ENCODE results near the gene KCNJ5. TPM values are rescaled to one million over a fixed set of nuclear protein-coding genes. Genes with fewer than 3 reads are reported as not detected.

Gene KCNJ5
- total RNA-seq, 1 donor from 2014 or later, result 0.52 TPM

DNA sequence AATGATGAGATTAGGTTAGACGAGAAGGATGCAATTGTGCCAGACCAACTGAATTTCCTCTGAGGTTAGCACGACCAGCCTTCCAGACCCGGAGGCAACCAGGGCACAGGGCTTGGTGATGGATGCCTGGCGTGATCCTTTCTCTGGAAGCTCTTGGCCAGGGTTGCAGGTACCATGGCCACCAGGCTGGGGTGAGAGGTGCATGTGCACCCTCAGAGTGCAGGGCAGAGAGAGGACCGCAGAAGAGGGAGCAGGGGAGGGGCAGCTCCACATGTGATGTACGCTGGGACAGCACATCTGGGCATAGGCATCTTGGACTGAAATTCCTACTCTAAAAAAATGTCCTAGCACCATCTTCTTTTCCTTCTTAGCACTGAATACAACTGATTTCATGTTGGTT, 34.9 kb upstream of the KCNJ5 start:
- Histone ChIP-seq H3K4me3 (ENCODE audit: low read length in 3 of 3) (no peak overlapping the region), H3K27ac (ENCODE audit: low read depth, low read length) (no peak overlapping the region), H3K4me1 (ENCODE audit: control insufficient read depth in 3 of 3, insufficient read depth in 3 of 3, low read length in 3 of 3) (no peaks in the 10 kb centered on the region), H3K36me3 (ENCODE audit: control insufficient read depth in 3 of 3, insufficient read depth in 3 of 3, low read length in 3 of 3) (no peaks in the 10 kb centered on the region), H3K9me3 (ENCODE audit: control insufficient read depth in 3 of 3, low read length in 3 of 3) (no peaks in the 10 kb centered on the region), H3K9ac (ENCODE audit: low read depth in 1 of 3, low read length in 3 of 3) (no peak overlapping the region), H3K27me3 (ENCODE audit: control insufficient read depth in 3 of 3, insufficient read depth in 3 of 3, low read length in 3 of 3) (peaks cover 5 to 12% (median 6%) of the 10 kb centered on the region in 3 donors)

DNA sequence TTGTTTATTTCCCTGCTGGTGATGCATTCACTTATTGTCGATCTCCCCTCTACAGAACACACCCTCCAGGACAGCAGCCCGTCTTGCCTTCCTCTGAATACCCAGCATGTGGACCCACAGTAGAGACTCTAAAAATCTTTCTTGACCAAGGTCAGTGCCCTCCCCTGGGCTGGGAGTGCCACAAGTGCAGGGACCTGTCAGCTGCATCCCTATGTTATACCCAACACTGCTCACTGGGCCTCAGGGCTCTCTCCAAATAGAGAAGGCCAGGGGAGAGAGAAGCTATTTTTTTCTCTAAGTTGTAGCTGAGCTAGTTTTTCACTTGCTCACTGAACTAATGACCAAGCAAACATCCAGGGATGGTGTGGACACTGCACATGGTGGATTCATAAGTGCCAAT, 33.8 kb upstream of the KCNJ5 start:
- Histone ChIP-seq H3K9me3 (ENCODE audit: control insufficient read depth in 3 of 3, low read length in 3 of 3) (no peaks in the 10 kb centered on the region), H3K9ac (ENCODE audit: low read depth in 1 of 3, low read length in 3 of 3) (no peak overlapping the region), H3K27ac (ENCODE audit: low read depth, low read length) (no peak overlapping the region), H3K4me3 (ENCODE audit: low read length in 3 of 3) (no peak overlapping the region), H3K36me3 (ENCODE audit: control insufficient read depth in 3 of 3, insufficient read depth in 3 of 3, low read length in 3 of 3) (no peaks in the 10 kb centered on the region), H3K4me1 (ENCODE audit: control insufficient read depth in 3 of 3, insufficient read depth in 3 of 3, low read length in 3 of 3) (no peaks in the 10 kb centered on the region), H3K27me3 (ENCODE audit: control insufficient read depth in 3 of 3, insufficient read depth in 3 of 3, low read length in 3 of 3) (peaks cover 5 to 16% (median 12%) of the 10 kb centered on the region in 3 donors)

DNA sequence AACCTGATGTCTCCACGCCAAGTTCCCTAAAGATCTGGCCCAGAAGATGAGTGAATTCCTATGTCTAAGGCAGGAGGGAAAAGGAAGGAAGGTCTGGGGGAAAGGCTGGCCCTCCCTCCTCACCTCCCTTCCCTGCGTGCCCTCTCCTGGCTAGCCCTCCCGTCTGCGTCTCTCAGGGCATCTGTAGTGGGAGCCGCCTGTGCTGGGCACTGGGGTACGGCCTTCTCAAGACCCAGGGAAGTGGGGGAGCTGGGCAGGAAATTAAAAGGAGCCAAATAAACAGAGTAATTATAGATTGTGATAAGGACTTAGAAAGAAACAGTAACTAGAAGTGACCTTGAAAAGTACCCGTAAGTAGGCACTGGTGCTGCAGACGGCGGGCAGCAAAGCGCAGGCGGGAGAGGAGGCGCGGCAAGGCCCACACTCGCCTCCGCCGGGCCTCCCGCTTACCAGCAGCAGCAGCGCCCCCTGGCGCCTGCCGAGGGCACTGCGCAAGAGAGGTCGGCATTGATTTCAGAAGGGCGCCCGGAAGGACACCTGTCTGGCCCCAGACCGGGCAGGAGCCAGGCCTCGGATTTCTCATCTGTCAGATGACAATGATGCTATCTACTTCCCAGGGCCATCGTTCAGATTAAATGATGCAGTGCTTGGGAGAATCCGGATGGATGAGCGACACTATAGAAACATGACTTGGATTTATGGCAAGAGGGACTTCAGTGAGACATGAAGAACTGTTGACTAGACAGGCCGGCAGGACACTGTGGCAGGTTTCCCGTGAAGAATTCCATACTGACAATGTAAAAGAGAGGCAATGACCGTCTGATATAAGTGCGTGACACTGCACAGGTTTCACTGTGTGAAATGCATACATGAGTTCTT, 31.4 kb upstream of the KCNJ5 start:
- peaks cover 5 to 20% (median 12%) of the 10 kb centered on the region in 3 donors for H3K27me3 ChIP-seq (ENCODE audit: control insufficient read depth in 3 of 3, insufficient read depth in 3 of 3, low read length in 3 of 3)

DNA sequence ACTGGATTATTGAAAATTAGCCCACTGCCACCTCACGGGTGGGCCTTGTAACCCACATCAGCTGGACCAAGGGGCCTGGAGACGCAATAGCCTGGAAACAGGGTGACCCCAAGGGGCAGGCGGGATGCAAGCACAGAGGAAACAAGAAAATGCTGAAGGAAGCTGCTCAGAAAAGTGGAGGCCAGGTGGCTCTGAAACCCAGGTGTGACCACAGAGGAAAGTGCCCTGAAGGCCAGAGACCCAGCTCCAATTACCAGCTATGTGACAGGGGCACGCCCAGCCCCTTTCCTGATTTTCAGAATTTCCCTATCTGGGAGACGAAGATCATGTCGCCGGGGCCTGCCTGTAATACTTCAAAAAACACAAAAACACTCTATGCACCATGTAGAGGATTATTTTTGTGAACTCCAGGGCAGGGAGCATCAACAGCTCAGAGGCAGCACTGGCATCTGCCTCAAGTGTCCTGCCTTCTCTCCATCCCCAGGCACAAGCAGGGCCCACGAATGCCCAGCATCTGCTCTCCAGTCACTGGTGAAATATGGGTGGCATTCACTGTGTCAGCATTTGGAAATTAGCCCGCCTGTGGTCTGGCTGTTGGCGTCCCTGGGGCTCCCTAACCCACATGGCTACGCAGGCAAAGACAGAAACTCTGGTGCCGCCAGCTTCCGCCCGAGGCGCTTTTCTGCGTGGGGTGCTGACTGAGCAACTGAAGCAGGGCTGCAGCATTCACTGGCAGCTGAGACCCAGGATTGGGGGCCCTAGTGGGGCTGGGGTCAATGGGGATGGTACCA, 30.4 kb upstream of the KCNJ5 start:
- Histone ChIP-seq H3K4me3 (ENCODE audit: low read length in 3 of 3) (no peak overlapping the region), H3K9me3 (ENCODE audit: control insufficient read depth in 3 of 3, low read length in 3 of 3) (no peaks in the 10 kb centered on the region), H3K27me3 (ENCODE audit: control insufficient read depth in 3 of 3, insufficient read depth in 3 of 3, low read length in 3 of 3) (peaks cover 5 to 20% (median 12%) of the 10 kb centered on the region in 3 donors), H3K4me1 (ENCODE audit: control insufficient read depth in 3 of 3, insufficient read depth in 3 of 3, low read length in 3 of 3) (no peaks in the 10 kb centered on the region), H3K36me3 (ENCODE audit: control insufficient read depth in 3 of 3, insufficient read depth in 3 of 3, low read length in 3 of 3) (no peaks in the 10 kb centered on the region), H3K9ac (ENCODE audit: low read depth in 1 of 3, low read length in 3 of 3) (no peak overlapping the region), H3K27ac (ENCODE audit: low read depth, low read length) (no peak overlapping the region)

More for the DNA sequence above, 31.4 kb upstream of the KCNJ5 start:
- no peak overlapping the region for H3K27ac ChIP-seq (ENCODE audit: low read depth, low read length)
- no peaks in the 10 kb centered on the region for H3K9me3 ChIP-seq (ENCODE audit: control insufficient read depth in 3 of 3, low read length in 3 of 3)
- no peak overlapping the region for H3K4me3 ChIP-seq (ENCODE audit: low read length in 3 of 3)
- H3K9ac ChIP-seq (ENCODE audit: low read depth in 1 of 3, low read length in 3 of 3), result no peak overlapping the region
- no peaks in the 10 kb centered on the region for H3K36me3 ChIP-seq (ENCODE audit: control insufficient read depth in 3 of 3, insufficient read depth in 3 of 3, low read length in 3 of 3)
- no peaks in the 10 kb centered on the region for H3K4me1 ChIP-seq (ENCODE audit: control insufficient read depth in 3 of 3, insufficient read depth in 3 of 3, low read length in 3 of 3)

DNA sequence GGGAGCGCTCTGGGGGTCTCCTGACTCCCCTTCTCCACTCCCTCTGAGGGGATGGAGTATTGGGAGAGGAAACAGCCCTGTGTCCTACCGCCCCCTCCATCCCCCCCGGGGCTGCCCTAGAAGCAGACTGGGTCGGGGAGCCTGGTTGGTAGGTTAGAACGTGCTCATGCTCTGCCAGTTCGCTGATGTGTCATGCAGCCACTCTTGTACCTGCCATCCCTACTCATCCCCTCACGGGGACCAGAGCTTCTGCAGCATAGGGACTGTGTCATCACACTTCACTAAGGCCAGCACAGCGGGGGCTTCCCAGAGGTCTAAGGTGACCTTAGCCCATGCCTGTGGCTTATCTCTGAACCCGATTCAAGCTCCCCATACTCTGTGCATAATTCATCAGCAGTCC, 28.8 kb upstream of the KCNJ5 start:
- H3K4me1 ChIP-seq (ENCODE audit: control insufficient read depth in 3 of 3, insufficient read depth in 3 of 3, low read length in 3 of 3), result no peaks in the 10 kb centered on the region
- peaks cover 5 to 17% (median 12%) of the 10 kb centered on the region in 3 donors for H3K27me3 ChIP-seq (ENCODE audit: control insufficient read depth in 3 of 3, insufficient read depth in 3 of 3, low read length in 3 of 3)
- no peak overlapping the region for H3K4me3 ChIP-seq (ENCODE audit: low read length in 3 of 3)
- H3K9ac ChIP-seq (ENCODE audit: low read depth in 1 of 3, low read length in 3 of 3), result no peak overlapping the region
- no peaks in the 10 kb centered on the region for H3K9me3 ChIP-seq (ENCODE audit: control insufficient read depth in 3 of 3, low read length in 3 of 3)
- no peaks in the 10 kb centered on the region for H3K36me3 ChIP-seq (ENCODE audit: control insufficient read depth in 3 of 3, insufficient read depth in 3 of 3, low read length in 3 of 3)
- H3K27ac ChIP-seq (ENCODE audit: low read depth, low read length), result no peak overlapping the region

DNA sequence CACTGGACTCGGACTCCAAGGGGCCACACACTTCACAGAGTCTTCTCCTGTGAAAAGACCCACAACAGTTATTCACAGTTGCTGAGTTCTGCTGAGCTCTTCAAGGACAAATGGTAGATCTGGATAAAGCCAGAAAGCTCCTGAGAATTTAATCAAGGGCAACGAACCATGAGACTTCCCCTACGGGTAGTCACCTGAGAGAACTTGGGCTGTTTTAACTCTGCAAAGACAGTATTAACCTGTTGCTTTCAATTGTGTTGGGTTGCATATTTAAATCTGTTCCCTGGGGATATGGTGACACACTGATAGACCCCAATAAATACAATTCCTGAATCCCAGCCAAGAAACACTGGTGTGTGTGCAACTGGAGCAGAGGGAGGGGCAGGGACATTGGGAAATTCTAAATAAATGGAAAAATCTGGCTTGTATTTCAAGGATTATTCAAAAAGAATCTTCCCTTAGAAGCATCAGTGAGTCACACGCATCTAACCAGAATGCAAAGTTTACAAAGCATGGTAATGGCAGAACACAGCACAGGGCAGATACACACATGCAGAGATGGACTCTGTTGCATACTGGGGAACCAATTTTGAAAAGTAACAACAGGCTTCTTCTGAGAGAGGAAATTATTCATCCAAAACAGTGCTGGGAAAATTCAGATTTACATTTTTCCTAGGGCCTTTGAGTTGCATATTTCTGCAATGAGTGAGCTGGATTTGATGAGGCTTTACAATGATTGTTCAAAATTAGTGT, 28.1 kb upstream of the KCNJ5 start:
- Histone ChIP-seq H3K36me3 (ENCODE audit: control insufficient read depth in 3 of 3, insufficient read depth in 3 of 3, low read length in 3 of 3) (no peaks in the 10 kb centered on the region), H3K9me3 (ENCODE audit: control insufficient read depth in 3 of 3, low read length in 3 of 3) (no peaks in the 10 kb centered on the region), H3K27ac (ENCODE audit: low read depth, low read length) (no peak overlapping the region), H3K4me3 (ENCODE audit: low read length in 3 of 3) (no peak overlapping the region), H3K9ac (ENCODE audit: low read depth in 1 of 3, low read length in 3 of 3) (no peak overlapping the region), H3K27me3 (ENCODE audit: control insufficient read depth in 3 of 3, insufficient read depth in 3 of 3, low read length in 3 of 3) (peaks cover 5 to 16% (median 12%) of the 10 kb centered on the region in 3 donors), H3K4me1 (ENCODE audit: control insufficient read depth in 3 of 3, insufficient read depth in 3 of 3, low read length in 3 of 3) (no peaks in the 10 kb centered on the region)

DNA sequence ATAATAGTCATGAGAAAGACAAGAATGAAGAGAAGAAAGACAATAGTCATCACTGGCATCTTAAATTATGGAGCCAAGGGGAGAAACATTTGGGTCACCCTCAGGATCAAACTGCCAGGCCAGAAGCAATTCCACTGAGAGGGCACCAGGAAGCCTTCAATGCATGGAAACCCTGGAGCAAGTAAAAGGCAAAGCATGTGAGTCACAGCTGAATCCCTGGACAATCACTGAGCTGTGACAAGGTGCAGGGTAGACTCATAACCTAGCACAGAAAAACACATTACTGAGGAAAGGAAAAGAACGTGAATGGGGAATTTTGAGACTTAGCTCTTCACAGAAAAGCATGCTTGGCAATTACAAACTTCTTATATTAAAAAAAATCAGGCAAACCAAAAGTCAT, 25.7 kb upstream of the KCNJ5 start:
- no peaks in the 10 kb centered on the region for H3K4me1 ChIP-seq (ENCODE audit: control insufficient read depth in 3 of 3, insufficient read depth in 3 of 3, low read length in 3 of 3)
- H3K4me3 ChIP-seq (ENCODE audit: low read length in 3 of 3), result no peak overlapping the region
- no peaks in the 10 kb centered on the region for H3K9me3 ChIP-seq (ENCODE audit: control insufficient read depth in 3 of 3, low read length in 3 of 3)
- no peaks in the 10 kb centered on the region for H3K36me3 ChIP-seq (ENCODE audit: control insufficient read depth in 3 of 3, insufficient read depth in 3 of 3, low read length in 3 of 3)
- peaks cover 5 to 9% (median 7%) of the 10 kb centered on the region in 3 donors for H3K27me3 ChIP-seq (ENCODE audit: control insufficient read depth in 3 of 3, insufficient read depth in 3 of 3, low read length in 3 of 3)
- no peak overlapping the region for H3K27ac ChIP-seq (ENCODE audit: low read depth, low read length)
- no peak overlapping the region for H3K9ac ChIP-seq (ENCODE audit: low read depth in 1 of 3, low read length in 3 of 3)

DNA sequence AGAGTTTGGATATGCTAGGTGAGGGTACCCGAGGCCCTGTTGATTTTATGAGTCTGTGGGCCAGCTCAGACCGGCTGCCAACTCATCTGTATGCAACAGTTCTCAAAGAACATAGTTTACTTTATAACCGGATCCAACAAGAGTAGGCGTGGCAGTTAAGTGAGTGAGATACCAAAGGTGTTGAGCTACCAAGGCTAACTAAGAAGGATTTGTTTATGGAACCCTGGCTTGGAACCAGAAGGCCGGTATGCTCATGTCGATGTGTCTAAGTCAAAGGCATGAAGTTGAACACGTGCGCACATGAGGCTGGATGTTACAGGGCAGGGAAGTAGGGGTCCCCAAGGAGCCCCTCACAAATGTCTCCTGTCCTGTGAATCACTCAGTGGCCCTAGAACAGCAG, 23.9 kb upstream of the KCNJ5 start, which contains the start of gene KCNJ1:
TSS of gene KCNJ1 (minus strand) at position 20 of the 400 bp plus-strand sequence. CDS start 27,053 bp downstream, outside the sequence.
- Histone ChIP-seq H3K36me3 (ENCODE audit: control insufficient read depth in 3 of 3, insufficient read depth in 3 of 3, low read length in 3 of 3) (no peaks in the 10 kb centered on the region), H3K4me3 (ENCODE audit: low read length in 3 of 3) (no peak within 1 kb of the TSS), H3K27ac (ENCODE audit: low read depth, low read length) (no peak within 1 kb of the TSS), H3K9me3 (ENCODE audit: control insufficient read depth in 3 of 3, low read length in 3 of 3) (no peaks in the 10 kb centered on the region), H3K9ac (ENCODE audit: low read depth in 1 of 3, low read length in 3 of 3) (no peak within 1 kb of the TSS), H3K4me1 (ENCODE audit: control insufficient read depth in 3 of 3, insufficient read depth in 3 of 3, low read length in 3 of 3) (no peaks in the 10 kb centered on the region), H3K27me3 (ENCODE audit: control insufficient read depth in 3 of 3, insufficient read depth in 3 of 3, low read length in 3 of 3) (peaks cover 0 to 4% (median 0%) of the 10 kb centered on the region in 3 donors)

DNA sequence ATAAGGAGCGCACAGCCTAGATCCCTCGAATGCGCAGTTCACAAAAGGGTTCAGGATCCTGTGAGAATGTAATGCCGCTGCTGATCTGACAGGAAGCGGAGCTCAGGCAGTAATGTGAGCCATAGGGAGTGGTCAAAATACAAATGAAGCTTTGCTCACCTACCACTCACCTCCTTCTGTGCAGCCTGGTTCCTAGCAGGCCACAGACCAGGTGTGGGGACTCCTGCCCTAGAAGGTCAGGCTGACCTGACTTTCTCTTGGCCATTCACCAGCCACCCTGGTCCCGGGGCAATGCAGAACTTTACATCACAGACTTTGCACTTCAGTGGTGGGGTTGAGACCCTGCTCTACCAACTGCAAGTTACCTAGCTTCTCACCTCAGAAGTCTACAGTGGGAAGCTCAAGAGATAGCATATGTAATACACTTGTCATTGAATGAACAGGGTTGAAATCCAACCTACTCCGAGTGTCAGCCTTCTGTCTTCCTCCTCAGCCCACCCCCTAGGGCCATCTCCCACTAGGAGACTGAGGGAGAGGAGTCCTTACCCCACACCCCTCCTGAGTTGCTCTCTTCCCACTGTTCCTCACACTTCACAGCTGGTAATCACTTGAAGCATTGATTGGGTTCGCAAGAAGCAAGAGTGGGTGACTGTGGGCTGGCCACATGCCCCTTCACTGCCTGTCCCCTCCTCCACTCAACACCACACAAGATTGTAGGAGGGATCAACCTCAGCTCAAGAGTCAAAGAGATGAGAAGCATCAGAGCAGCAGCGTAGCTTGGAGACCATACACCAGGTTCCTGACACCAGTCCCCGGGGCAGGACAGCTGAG, 22.1 kb upstream of the KCNJ5 start:
- Histone ChIP-seq H3K27ac (ENCODE audit: low read depth, low read length) (no peak overlapping the region), H3K4me3 (ENCODE audit: low read length in 3 of 3) (no peak overlapping the region), H3K9ac (ENCODE audit: low read depth in 1 of 3, low read length in 3 of 3) (no peak overlapping the region), H3K27me3 (ENCODE audit: control insufficient read depth in 3 of 3, insufficient read depth in 3 of 3, low read length in 3 of 3) (no peaks in the 10 kb centered on the region), H3K36me3 (ENCODE audit: control insufficient read depth in 3 of 3, insufficient read depth in 3 of 3, low read length in 3 of 3) (no peaks in the 10 kb centered on the region), H3K9me3 (ENCODE audit: control insufficient read depth in 3 of 3, low read length in 3 of 3) (no peaks in the 10 kb centered on the region), H3K4me1 (ENCODE audit: control insufficient read depth in 3 of 3, insufficient read depth in 3 of 3, low read length in 3 of 3) (no peaks in the 10 kb centered on the region)
